Measurements from ENCODE around the gene NUDCD3.
"Not testable (repeated sequence)": the region's sequence is repeated elsewhere in the genome, so short reads cannot be mapped to it uniquely, and the experiment has no call there.

The NUDCD3 gene

DNA sequence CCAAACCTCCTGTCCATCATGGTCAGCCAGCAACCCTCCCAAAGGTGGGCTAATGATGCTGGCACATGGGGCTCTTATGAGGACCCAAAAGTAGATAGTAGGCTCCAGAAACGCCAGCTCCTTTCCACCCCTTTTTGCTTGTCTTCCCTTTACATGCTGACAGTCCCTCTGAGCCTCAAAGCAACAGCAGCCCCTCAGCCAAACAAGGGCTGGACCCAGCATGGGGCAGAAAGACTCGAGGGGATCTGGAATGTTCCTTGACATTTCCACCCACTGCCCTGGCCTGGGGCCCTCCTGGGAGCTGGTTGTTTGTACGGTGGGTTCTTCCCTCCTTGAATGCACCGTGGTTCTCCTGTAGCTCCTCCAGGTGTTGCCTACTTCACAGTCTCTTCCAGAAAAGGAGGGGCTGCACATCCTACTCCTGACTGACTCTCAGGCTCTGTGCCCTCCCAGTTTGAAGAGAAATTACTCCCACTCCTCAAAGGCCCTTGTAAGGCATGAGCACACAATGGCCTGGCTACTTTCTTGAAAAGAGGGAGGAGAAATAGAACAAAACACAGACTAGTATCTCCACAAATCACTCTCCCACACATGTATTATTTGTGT is 21.5 kb upstream of the NUDCD3 start:
- Histone ChIP-seq H3K27me3 (ENCODE audit: insufficient read depth, low read length, poor library complexity, severe bottlenecking) (no peaks in the 10 kb centered on the region), H4K20me1 (ENCODE audit: insufficient read depth, low read length, poor library complexity, severe bottlenecking) (no peaks in the 10 kb centered on the region), H3K9me3 (ENCODE audit: insufficient read depth, low read depth, low read length) (no peaks in the 10 kb centered on the region; the same call in 1 of the 2 replicates), H2AFZ (ENCODE audit: low read length) (no peak overlapping the region), H3K4me2 (ENCODE audit: low read depth, low read length, poor library complexity, severe bottlenecking) (no peak overlapping the region), H3K9ac (ENCODE audit: low read depth, low read length, poor library complexity, severe bottlenecking) (no peak overlapping the region), H3K4me3 (ENCODE audit: low read length, poor library complexity, severe bottlenecking) (no peak overlapping the region), H3K36me3 (ENCODE audit: insufficient read depth, low read length) (no peaks in the 10 kb centered on the region), H3K9me2 (replicated peaks; ENCODE audit: low read depth, low read length) (no peaks in the 10 kb centered on the region), H3K4me1 (ENCODE audit: insufficient read depth, low read length, poor library complexity, severe bottlenecking) (no peaks in the 10 kb centered on the region), H3K79me2 (ENCODE audit: insufficient read depth, low read length) (no peaks in the 10 kb centered on the region), H3F3A (ENCODE audit: low read depth) (no peaks in the 10 kb centered on the region)
- no peak for TF ChIP-seq EZH2phosphoT487 (IDR thresholded peaks at IDR 0.05; ENCODE audit: borderline replicate concordance)
- TF ChIP-seq, protein P1, sequence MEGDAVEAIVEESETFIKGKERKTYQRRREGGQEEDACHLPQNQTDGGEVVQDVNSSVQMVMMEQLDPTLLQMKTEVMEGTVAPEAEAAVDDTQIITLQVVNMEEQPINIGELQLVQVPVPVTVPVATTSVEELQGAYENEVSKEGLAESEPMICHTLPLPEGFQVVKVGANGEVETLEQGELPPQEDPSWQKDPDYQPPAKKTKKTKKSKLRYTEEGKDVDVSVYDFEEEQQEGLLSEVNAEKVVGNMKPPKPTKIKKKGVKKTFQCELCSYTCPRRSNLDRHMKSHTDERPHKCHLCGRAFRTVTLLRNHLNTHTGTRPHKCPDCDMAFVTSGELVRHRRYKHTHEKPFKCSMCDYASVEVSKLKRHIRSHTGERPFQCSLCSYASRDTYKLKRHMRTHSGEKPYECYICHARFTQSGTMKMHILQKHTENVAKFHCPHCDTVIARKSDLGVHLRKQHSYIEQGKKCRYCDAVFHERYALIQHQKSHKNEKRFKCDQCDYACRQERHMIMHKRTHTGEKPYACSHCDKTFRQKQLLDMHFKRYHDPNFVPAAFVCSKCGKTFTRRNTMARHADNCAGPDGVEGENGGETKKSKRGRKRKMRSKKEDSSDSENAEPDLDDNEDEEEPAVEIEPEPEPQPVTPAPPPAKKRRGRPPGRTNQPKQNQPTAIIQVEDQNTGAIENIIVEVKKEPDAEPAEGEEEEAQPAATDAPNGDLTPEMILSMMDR (conservative IDR thresholded peaks at IDR 0.05; ENCODE audit: low read length) = no peak

DNA sequence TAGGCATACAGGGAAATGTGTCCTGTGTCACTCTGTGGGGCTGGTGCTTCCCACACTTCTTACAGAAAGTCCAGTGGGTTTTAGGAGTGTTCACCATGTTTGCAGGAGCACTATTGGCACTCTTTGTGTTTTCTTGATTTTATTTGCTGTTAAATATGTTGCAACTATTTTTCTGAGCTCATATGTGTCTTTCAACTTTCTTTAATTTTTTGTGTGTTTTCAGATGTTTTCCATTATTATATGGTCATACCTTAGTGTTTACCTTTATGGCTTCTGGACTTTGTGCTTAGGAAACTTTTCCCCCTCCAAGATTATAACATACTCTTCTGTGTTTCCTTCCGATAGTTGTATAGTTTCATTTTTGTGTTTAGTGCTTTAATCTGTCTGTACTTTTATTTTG is 20.8 kb upstream of the NUDCD3 start:
- Histone ChIP-seq H3K4me2 (ENCODE audit: low read depth, low read length, poor library complexity, severe bottlenecking) (no peak overlapping the region), H3F3A (ENCODE audit: low read depth) (no peaks in the 10 kb centered on the region), H2AFZ (ENCODE audit: low read length) (no peak overlapping the region), H3K79me2 (ENCODE audit: insufficient read depth, low read length) (no peaks in the 10 kb centered on the region), H4K20me1 (ENCODE audit: insufficient read depth, low read length, poor library complexity, severe bottlenecking) (no peaks in the 10 kb centered on the region), H3K4me3 (ENCODE audit: low read length, poor library complexity, severe bottlenecking) (no peak overlapping the region), H3K9me3 (ENCODE audit: insufficient read depth, low read depth, low read length) (no peaks in the 10 kb centered on the region; the same call in 1 of the 2 replicates), H3K27me3 (ENCODE audit: insufficient read depth, low read length, poor library complexity, severe bottlenecking) (no peaks in the 10 kb centered on the region), H3K4me1 (ENCODE audit: insufficient read depth, low read length, poor library complexity, severe bottlenecking) (no peaks in the 10 kb centered on the region), H3K9me2 (replicated peaks; ENCODE audit: low read depth, low read length) (no peaks in the 10 kb centered on the region), H3K36me3 (ENCODE audit: insufficient read depth, low read length) (no peaks in the 10 kb centered on the region), H3K9ac (ENCODE audit: low read depth, low read length, poor library complexity, severe bottlenecking) (no peak overlapping the region)
- no peak for TF ChIP-seq EZH2phosphoT487 (IDR thresholded peaks at IDR 0.05; ENCODE audit: borderline replicate concordance)
- TF ChIP-seq, protein P1 (conservative IDR thresholded peaks at IDR 0.05; ENCODE audit: low read length) = no peak

DNA sequence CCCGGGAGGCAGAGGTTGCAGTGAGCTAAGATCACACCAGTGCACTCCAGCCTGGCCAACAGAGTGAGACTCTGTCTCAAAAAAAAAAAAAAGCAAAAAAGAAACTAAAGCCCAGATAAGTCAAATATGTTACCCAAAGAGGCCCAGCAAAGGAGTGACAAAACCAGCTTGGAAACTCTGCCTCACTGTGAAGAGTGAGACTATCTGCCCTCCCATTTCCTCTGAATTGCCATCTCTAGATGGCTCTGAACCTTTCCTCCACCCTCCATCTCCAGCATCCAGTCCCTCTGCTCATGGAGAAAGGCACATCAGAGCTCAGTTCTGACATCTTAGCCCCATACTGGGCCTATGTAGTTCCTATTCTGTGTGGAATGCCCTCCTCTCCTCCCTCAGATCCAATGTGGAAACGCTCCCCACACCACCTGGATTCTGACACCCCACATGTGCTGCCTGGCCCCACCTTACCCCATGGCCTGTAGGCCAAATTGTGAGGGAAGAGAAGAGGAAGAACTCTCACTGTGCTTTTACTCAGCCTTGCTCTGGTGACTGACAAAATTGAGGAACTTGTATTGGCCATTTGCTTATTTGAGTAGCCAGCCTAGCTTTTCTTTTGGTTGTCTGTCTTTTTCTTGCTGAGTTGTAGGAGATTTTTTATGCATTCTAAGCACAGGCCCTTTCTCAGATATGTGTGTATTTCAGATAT is 18.0 kb upstream of the NUDCD3 start:
- H2AFZ ChIP-seq (ENCODE audit: low read length) = no peak overlapping the region
- H3K36me3 ChIP-seq (ENCODE audit: insufficient read depth, low read length) = no peaks in the 10 kb centered on the region
- H3K9me3 ChIP-seq (ENCODE audit: insufficient read depth, low read depth, low read length) = no peaks in the 10 kb centered on the region; the same call in 1 of the 2 replicates
- H3K4me3 ChIP-seq (ENCODE audit: low read length, poor library complexity, severe bottlenecking) = no peak overlapping the region
- TF ChIP-seq, protein P1 (conservative IDR thresholded peaks at IDR 0.05; ENCODE audit: low read length) = no peak
- no peak for TF ChIP-seq EZH2phosphoT487 (IDR thresholded peaks at IDR 0.05; ENCODE audit: borderline replicate concordance)
- no peaks in the 10 kb centered on the region for H3K4me1 ChIP-seq (ENCODE audit: insufficient read depth, low read length, poor library complexity, severe bottlenecking)
- no peak overlapping the region for H3K4me2 ChIP-seq (ENCODE audit: low read depth, low read length, poor library complexity, severe bottlenecking)
- no peaks in the 10 kb centered on the region for H4K20me1 ChIP-seq (ENCODE audit: insufficient read depth, low read length, poor library complexity, severe bottlenecking)
- no peak overlapping the region for H3K9ac ChIP-seq (ENCODE audit: low read depth, low read length, poor library complexity, severe bottlenecking)
- peaks cover 3% of the 10 kb centered on the region for H3K27me3 ChIP-seq (ENCODE audit: insufficient read depth, low read length, poor library complexity, severe bottlenecking)
- H3K79me2 ChIP-seq (ENCODE audit: insufficient read depth, low read length) = no peaks in the 10 kb centered on the region
- no peaks in the 10 kb centered on the region for H3K9me2 ChIP-seq (replicated peaks; ENCODE audit: low read depth, low read length)
- no peaks in the 10 kb centered on the region for H3F3A ChIP-seq (ENCODE audit: low read depth)

DNA sequence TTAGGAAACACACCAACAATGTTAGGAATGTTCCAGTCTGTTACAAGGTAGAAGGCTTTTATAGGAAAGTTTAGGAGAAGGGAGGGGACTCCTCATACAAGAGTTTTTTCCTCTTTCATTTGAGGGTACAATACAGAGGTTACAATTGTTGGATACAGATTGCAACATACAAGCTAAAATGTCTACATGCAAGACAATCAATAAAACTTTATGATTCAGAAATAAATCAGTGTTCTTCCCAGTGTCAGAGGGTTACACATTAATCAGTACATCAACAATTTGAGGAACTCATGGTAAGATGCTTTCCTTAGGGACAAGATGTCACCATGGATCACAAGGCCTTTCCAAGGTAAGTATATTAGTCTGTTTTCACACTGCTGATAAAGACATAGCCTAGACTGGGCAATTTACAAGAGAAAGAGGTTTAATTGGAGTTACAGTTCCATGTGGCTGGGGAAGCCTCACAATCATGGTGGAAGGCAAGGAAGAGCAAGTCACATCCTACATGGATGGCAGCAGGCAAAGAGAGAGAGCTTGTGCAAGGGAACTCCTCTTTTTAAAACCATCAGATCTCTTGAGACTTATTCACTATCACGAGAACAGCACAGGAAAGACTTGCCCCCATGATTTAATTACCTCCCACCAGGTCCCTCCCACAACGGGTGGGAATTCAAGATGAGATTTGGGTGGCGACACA is 16.3 kb upstream of the NUDCD3 start:
- not testable (repeated sequence) for H2AFZ ChIP-seq (ENCODE audit: low read length); H3K9me3 ChIP-seq (ENCODE audit: insufficient read depth, low read depth, low read length); H3K4me1 ChIP-seq (ENCODE audit: insufficient read depth, low read length, poor library complexity, severe bottlenecking); H3K9ac ChIP-seq (ENCODE audit: low read depth, low read length, poor library complexity, severe bottlenecking); H3K79me2 ChIP-seq (ENCODE audit: insufficient read depth, low read length); H3K9me2 ChIP-seq (replicated peaks; ENCODE audit: low read depth, low read length); H3K36me3 ChIP-seq (ENCODE audit: insufficient read depth, low read length); H3K4me2 ChIP-seq (ENCODE audit: low read depth, low read length, poor library complexity, severe bottlenecking); H3F3A ChIP-seq (ENCODE audit: low read depth); H4K20me1 ChIP-seq (ENCODE audit: insufficient read depth, low read length, poor library complexity, severe bottlenecking); H3K4me3 ChIP-seq (ENCODE audit: low read length, poor library complexity, severe bottlenecking)
- peaks cover 17% of the 10 kb centered on the region for H3K27me3 ChIP-seq (ENCODE audit: insufficient read depth, low read length, poor library complexity, severe bottlenecking)
